GM19043 (cell line): ENCODE measurements around the gene ADAP1.
A peak's percentile ranks its signal among the peaks of the same experiment; 100 is the strongest.
"Not testable (repeated sequence)": the region's sequence is repeated elsewhere in the genome, so short reads cannot be mapped to it uniquely, and the experiment has no call there.

Experiments used
- ATAC-seq: cut with Tn5 transposase; IDR thresholded peaks from one replicate; pipeline ENCODE4 v1.9.1; 2021; ENCODE audit warnings: low read depth; ENCODE audit not compliant: unreplicated experiment

Gene ADAP1

DNA sequence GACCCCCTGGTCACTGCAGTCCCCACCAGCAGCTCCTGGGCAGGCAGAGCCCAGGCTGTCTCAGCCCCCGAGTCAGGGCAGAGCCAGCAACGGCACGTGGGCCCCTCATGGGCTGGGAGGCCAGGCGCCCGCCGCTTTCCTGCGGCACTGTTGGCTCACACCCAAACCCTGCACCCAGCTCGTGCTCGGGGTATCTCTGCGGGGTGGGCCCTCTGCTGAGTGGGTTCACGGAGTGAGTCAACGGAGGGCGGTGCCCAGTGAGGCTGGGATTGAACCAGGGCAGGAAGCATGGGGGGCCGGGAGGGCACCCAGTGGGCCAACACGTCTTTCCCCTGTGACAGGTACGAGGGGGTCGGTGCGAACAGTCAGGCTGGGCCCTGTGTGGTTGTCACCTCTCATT lies 28.9 kb downstream of the ADAP1 start:
- ATAC-seq, result no peak

- peak; percentile 45 for ATAC-seq
Observed at GRCh38 chr7:924541-925231, 29.8 kb downstream of the ADAP1 start.

DNA sequence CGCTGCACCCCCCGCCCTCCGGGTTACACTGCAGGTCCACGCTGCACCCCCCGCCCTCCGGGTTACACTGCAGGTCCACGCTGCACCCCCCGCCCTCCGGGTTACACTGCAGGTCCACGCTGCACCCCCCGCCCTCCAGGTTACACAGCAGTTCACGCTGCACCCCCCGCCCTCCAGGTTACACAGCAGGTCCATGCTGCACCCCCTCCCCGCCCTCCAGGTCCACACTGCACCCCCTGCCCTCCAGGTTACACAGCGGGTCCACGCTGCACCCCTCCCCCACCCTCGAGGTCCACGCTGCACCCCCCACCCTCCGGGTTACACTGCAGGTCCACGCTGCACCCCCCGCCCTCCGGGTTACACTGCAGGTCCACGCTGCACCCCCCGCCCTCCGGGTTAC lies 30.4 kb downstream of the ADAP1 start:
- ATAC-seq, result not testable (repeated sequence)

- ATAC-seq, result peak; percentile 76
Observed at GRCh38 chr7:923108-924041, 31.1 kb downstream of the ADAP1 start.

- peak; percentile 5 for ATAC-seq
Observed at GRCh38 chr7:922334-923107, 32.0 kb downstream of the ADAP1 start.

DNA sequence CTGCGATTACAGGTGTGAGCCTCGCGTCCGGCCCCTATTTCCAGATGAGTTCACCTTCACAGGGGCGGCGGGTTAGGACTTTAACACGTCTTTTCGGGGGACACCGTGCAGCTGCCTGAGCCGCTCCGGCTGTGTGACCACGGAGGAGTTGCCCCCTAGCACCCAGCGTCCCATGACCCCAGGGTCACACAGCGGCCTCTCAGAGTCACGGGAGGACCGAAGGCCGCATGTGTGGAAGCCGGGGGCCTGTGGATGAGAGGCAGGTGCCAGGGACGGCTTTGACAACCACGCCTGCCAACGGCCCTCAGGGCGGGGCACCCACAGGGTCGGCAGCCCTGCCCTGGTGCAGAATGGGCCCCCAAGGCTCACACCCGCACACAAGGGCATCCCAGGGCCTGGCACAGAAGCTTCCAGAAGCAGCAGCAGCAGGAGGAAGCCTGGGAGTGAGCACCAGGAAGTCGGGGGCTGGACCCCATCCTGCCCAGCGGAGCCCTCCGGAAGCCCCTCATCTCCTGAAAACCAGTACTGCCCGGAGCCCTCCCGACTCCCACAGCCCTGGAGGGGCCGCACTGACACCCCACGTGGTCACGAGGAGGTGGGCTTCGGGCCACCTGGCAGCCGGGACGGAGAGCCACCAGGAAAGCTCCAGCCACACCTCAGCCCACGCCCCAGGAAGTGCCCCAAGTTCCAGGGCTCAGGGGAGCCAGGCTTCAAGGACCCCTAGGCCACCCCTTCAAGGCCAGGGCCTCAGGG lies 32.7 kb downstream of the ADAP1 start:
- ATAC-seq, result no peak

- no peak for ATAC-seq
Observed at GRCh38 chr7:921071-921461, 33.4 kb downstream of the ADAP1 start.

DNA sequence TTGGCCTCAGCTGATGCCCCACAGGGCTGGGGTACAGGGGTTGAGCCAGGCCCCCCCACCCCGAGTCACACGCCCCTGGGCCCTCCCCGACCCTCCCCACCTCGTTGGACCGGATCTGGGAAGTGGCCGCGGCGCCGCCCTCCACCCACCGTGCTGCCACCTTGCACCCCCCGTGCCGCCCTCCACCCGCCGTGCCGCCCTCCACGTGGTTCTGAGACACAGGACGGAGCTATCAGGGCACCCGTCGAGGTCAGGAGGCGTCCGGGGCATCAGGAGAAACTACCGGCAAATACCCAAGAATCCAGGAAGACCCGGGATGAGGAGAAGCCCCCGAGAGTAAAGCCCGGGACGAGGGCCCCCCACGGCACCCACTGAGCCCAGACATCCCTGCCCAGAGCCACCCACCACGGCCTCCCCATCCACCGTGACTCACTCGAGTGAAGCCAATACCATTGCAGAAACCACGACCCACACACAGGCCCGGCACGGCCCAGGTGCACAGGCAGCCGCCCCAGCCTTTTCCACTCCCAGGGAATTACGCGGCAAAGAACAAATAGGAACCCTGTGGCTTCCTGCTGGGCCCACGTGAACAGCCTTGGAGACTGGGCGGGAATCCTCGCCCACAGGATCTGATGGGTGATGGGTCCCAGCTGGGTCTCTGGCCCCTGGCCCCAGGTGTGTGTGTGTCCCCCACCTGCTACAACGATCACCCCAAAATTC lies 34.0 kb downstream of the ADAP1 start:
- ATAC-seq, result no peak

DNA sequence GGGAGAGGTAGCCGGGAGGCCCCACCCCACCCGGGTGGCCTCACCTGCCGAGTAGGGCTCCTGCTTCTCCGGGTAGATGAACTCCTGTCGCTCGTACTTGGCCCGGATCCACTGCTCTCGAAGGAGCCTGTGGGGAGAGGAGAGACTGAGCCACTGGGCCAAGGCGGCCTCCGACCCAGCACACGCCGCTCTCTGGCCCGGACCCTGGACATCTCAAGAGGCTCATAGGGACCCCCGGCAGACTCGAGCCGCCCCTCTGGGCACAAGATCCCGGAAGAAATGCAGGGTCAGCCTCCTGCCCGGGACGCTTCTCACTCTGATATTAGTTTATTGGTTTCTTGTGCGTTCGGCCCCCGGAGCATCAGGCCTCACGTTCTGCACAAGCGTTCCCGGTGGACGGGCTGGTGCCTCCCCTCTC lies 34.5 kb downstream of the ADAP1 start:
- no peak for ATAC-seq

DNA sequence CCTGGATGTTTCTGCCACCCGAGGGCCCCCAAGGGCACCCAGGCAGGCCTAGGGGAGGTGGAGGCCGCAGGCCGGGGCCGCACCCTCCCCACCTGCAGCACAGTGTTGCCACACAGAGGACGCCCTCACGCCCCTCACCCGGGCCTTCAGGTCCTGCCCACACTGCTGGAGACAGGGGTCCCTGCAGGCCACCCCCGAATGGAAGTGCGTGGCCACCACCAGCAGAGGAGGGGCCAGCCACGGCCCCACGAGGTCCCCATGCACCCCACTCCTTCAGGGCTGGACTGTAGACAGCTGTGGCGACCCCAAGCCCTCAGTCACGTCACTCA lies 35.4 kb downstream of the ADAP1 start:
- ATAC-seq, result no peak

- ATAC-seq, result no peak
Observed at GRCh38 chr7:918441-919113, 35.9 kb downstream of the ADAP1 start.

- ATAC-seq, result no peak
Observed at GRCh38 chr7:918118-918425, 36.4 kb downstream of the ADAP1 start.

DNA sequence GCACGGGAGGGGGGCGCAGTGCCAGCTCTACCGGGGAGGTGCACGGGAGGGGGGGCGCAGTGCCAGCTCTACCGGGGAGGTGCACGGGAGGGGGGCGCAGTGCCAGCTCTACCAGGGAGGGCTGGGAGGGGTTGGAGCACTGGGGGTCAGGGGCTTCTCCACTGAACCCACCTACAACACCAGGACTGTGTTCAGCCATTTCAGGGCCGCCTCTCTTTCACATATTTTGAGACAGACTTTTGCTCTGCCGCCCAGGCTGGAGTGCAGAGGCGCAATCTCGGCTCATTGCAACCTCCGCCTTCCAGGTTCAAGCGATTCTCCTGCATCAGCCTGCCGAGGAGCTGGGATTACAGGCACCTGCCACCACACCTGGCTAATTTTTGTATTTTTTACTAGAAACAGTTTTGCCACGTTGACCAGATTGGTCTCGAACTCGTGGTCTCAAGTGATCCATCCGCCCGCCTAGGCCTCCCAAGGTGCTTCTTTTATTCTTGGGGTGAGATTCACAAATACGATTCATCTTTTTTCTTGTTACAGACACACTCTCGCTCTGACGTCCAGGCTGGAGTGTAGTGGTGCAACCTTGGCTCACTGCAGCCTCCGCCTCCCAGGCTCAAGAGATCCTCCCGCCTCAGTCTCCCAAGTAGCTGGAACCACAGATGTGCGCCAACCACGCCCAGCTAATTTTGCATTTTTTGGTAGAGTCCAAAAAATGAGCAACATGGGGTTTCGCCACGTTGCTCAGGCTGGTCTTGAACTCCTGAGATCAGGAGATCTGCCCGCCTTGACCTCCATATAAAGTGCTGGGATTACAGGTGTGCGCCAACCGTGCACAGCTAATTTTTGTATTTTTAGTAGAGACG lies 37.0 kb downstream of the ADAP1 start:
- no peak for ATAC-seq

DNA sequence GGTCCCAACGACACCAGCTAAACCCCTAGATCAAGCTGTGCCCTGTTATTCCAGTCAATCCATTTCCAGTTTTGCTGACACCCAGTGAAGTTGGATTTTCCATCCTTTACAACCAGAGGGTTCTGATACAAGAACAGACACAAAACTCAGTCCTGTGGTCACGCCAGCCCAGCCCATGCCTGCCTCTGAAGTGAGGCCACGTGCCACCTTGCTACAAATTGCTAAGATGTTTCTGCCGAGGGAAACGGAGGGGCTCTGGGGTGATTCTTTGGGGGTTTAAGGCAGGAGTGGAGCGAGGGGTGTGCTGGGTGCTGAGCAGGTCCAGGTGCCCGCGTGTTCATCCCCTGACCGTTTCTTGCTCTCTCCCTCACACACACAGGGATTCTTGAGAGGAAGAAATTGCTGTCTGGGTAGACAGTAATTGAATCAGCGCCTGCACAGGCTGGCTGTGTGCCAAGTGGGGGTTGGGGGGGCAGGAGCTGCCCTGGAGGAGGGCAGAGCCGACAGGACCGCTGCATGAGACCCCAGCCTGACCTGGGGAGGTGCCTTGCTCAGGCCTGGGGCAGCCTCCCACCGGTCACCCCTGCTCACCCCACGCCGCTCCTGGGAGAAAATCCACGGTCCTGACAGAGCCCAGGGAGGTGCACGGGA lies 38.1 kb downstream of the ADAP1 start:
- no peak for ATAC-seq

DNA sequence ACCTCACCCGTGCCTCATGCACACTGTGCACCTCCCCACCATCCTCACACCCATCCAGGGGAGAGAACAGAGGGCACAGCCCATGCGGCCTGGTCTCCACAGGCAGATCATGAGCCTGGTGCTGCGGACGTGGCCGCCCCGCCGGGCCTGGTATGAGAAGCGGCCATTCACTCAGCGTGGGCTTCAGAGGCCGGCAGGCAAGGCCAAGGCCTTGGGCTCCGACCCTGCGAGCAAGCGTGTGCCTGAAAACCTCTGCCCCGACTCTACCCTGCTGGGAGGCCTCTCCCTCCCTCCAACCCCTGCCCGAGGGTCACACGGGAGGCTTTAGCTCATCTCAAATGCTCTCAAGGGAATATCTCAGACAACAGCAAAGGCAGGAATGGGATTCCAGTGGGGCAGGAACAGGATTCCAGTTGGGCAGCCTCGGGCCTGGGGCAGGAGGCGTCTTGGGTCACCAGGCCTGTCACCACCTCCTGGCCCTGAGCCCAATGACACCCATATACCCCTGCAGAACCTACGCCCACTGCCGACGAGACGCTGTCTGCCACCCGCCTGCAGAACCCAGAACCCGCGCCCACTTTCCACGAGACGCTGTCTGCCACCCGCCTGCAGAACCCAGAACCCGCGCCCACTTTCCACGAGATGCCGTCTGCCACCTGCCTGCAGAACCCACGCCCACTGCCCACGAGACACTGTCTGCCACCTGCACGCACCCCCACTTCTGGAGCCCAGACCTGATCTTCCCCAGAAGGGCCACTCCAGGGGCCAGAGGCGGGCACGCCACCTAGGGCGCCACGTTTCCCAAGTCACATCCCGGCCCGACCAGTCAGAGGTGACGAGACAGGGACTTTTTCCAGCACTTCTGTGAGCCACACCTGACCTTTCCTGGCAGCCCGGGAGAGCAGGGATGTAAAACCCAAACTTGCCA lies 38.9 kb downstream of the ADAP1 start:
- no peak for ATAC-seq

- no peak for ATAC-seq
Observed at GRCh38 chr7:914521-915194, 39.8 kb downstream of the ADAP1 start.
